ENCODE data around the gene RDX.

- no peak for TF ChIP-seq ZNF532 (CRISPR knock-in tag; IDR thresholded peaks at IDR 0.05; ENCODE audit: borderline replicate concordance)
- TF ChIP-seq ZNF425 (CRISPR knock-in tag; conservative IDR thresholded peaks at IDR 0.05), result no peak
- TF ChIP-seq USF2 (CRISPR knock-in tag; IDR thresholded peaks at IDR 0.05), result no peak
- no peak for TF ChIP-seq CTCF (IDR thresholded peaks at IDR 0.05)
- TF ChIP-seq JUN (CRISPR knock-in tag; IDR thresholded peaks at IDR 0.05), result no peak
Measured at GRCh38 chr11:110133160-110133559, 163.3 kb downstream of the RDX start.
